Mesangial cell (primary cell): ENCODE results near the gene GLRX2. TPM values are rescaled to one million over a fixed set of nuclear protein-coding genes. Genes with fewer than 3 reads are reported as not detected.

Source experiments
- total RNA-seq: library from RNA; depleted of rRNA; stranded (reverse); fragments of >200 nt; gene quantifications from 2 replicates; pipeline ENCODE4 v1.2.3, GENCODE V29; 2015

Gene GLRX2, protein sequence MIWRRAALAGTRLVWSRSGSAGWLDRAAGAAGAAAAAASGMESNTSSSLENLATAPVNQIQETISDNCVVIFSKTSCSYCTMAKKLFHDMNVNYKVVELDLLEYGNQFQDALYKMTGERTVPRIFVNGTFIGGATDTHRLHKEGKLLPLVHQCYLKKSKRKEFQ
- 4.8 and 9.9 TPM in 2 replicates for total RNA-seq

DNA sequence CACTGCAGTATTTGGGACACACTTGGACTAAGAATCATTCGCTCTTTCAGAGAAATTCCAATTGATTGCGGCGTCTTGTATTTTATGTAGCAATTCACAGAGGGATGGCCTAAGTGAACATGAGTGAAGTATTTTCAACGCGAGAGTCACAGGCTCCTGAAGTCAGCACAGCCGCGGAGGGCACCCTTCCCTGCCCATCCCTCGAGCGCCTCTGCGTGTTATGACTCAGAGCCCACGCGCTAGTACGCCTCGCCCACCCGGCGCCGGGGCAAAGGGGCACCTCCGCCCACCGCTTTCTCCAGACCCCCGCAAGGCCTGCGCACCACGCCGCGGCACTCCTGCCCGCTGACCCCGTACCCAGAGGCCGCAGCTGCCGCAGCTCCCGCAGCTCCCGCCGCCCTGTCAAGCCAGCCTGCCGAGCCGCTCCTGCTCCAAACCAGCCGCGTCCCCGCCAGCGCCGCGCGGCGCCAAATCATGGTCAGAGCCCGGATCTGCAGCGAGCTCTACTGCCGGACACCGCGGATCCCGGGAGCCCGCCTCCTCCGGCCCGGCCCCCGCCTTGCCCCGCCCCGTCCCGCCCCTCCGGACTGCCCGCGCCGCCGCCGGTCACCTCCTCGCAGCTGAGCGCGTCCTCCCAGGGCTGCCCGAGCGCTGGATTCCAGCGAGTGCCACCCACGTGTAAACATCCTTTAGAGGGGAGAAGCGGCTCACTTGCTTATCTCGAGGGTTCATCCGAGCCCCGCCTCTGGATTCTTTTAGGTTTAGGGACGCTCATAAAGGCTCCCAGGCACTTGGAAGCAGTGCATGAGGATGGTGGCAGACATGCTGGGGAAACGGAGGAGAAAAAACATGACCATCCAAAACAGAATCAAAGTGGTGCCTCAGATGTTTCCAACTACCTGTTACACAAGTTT, at the start of gene GLRX2:
GLRX2 (minus strand) TSS at position 508 of the 914 bp plus-strand sequence; CDS start at position 476, 32 bp downstream.

GRCh38 chr1:193121616-193122593, 16.7 kb upstream of the GLRX2 start, which contains the start of gene CDC73:
Gene CDC73 (plus strand): TSS chr1:193122031. CDS start chr1:193122201, 170 bp downstream.

GRCh38 chr1:193059282-193060114, 45.7 kb downstream of the GLRX2 start, which contains the start of the genes RO60 and UCHL5:
Gene RO60 (plus strand): TSS chr1:193059612. CDS start chr1:193069055, 9,443 bp downstream.
Gene UCHL5 (minus strand): TSS chr1:193059360. CDS start chr1:193059260, 100 bp downstream.

Other genes with a start within 250 kb of the GLRX2 start
- 16.0 and 17.6 TPM in 2 replicates for gene UCHL5, start 46.1 kb downstream of the GLRX2 start, total RNA-seq
- gene RO60, start 45.8 kb downstream of the GLRX2 start, total RNA-seq = 59.8 and 95.7 TPM in 2 replicates
- gene CDC73, start 16.6 kb upstream of the GLRX2 start, total RNA-seq = 8.2 and 12.7 TPM in 2 replicates
- 0.49 and 1.9 TPM in 2 replicates for gene B3GALT2, start 81.2 kb upstream of the GLRX2 start, total RNA-seq